ENCODE data around the gene EIPR1.

Gene EIPR1

GRCh38 chr2:3151153-3151918 is 226.3 kb downstream of the EIPR1 start:
- no peak for DNase-seq (ENCODE audit: low spot score)

- no peak for DNase-seq (ENCODE audit: low spot score)
Measured at GRCh38 chr2:3149441-3150217, 228.0 kb downstream of the EIPR1 start.

DNA sequence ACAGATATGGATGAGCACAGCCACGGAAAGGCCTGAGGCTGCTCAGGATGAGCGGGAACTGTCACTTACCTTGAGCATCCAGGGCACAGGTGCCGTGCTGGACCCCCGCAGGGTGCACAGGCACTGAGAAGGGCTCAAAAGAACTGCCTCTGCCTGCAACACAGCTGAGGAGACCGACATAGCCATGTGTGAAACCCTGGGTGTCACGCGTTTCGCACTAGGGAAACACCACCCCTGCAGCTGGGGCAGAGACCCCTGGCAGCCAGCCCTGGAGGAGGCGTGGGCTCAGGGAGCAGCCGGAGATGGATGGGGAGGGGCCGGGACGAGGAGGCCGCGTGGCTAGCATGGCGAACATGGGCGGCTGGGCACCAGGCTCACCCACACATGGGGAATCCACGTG is 228.9 kb downstream of the EIPR1 start:
- no peak for DNase-seq (ENCODE audit: low spot score)

DNA sequence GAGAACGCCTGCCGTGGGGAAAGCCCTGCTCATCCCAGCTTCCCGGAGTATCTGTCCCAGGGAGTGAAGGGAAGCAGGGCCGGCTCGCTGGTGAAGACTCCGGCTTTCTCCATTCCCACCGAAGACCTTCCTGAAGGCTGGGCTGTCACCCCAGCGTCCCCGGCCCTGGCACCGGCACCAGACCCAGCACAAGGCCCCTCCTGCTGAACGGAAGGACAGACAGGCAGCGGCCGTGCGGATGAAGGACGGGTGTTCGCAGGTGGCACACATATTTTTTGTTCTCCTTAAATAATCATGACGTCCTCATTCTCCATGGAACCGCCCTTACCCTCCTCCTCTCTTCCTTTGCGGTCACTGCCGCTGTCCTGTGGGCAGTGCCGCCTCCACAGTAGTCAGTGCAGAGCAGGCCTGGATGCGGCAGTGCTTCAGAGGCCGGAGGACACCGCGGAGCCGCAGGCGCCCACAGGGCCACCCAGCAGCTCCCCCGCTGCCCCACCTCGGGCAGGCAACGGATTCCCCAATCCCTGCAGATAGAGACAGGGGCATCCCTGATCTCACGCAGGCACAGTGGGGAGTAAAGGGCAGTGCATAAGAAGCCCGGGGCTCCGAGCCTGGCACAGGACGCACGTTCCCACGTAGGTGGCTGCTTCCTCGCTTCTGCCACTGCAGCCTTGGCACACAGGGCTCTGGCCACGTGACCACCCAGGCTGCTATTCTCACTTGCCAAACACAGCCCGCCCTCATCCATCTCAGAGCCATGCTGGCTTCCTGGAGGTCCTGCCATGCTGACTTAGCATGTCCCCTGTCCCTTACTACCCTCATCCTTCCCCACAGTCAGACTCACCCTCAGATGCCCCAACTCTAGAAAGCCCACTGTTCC is 229.7 kb downstream of the EIPR1 start:
- no peak for DNase-seq (ENCODE audit: low spot score)

- DNase-seq (ENCODE audit: low spot score): no peak
Measured at GRCh38 chr2:3146772-3147650, 230.6 kb downstream of the EIPR1 start.

DNA sequence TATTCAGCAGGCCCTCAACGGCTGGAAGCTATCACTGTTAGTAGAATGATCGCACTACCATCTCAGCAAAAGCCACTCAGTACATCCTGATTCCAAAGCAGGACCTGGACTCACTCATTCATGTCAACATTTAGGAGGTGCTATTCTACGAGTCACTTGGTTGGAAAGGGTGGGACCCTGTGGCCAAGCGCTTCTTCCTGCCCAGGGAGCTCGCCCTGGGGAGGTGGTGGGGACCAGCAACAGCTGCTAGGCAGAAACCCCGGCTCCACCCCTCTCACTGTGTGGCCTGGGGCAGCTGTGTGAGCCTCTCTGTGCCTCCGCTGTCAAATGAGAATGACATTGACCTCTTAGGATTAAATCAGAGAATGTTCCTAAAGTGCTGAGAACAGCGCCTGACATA is 231.4 kb downstream of the EIPR1 start:
- DNase-seq (ENCODE audit: low spot score): no peak

GRCh38 chr2:3145471-3146021 is 232.1 kb downstream of the EIPR1 start:
- no peak for DNase-seq (ENCODE audit: low spot score)

GRCh38 chr2:3144856-3145255 is 232.8 kb downstream of the EIPR1 start:
- no peak for DNase-seq (ENCODE audit: low spot score)

DNA sequence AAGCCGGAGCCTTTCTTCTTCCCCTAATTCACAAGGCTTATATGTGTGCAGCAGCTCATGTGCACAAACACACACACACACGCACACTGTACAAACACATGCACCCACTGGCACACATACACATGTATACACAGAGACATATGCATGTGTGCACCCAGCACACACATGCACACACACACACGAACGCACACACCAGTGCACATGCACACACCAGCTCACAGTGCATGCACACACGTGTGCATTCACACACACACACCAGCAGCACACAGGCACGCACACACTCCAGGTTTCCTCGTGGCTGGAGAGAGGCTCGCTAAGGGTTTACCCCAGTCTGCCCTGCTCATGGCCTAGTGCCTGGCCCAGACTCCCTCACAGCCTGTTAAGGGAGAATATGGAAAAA is 234.0 kb downstream of the EIPR1 start:
- no peak for DNase-seq (ENCODE audit: low spot score)

DNA sequence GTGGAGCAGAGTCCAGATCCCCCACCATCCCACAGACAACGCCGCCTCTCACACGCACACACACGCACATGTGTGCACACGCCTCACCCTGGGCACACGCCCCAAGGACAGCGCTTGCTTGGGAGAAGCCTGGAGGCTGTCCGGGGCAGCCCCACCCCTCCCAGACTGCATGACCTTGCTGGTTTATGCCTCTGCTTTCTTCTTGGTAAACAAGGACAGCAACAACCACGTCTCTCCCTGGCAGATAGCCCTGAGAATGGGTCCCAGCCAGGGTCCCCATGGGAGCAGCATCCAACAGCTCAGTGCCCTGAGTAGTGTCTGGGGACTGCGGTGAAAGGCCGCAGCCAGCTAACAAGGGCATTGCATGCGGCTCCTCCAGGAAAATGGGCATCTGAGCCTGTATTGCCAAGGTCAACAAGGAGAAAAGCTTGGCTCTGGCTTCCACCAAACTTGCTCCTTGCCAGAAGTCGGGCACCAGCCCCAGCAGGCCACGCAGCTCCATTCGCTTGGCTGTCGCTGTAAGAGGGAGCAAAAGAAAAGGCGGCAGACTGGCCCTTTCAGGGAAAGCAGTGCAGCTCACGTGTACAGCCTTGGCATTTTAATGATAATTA is 234.6 kb downstream of the EIPR1 start:
- DNase-seq (ENCODE audit: low spot score): no peak

DNA sequence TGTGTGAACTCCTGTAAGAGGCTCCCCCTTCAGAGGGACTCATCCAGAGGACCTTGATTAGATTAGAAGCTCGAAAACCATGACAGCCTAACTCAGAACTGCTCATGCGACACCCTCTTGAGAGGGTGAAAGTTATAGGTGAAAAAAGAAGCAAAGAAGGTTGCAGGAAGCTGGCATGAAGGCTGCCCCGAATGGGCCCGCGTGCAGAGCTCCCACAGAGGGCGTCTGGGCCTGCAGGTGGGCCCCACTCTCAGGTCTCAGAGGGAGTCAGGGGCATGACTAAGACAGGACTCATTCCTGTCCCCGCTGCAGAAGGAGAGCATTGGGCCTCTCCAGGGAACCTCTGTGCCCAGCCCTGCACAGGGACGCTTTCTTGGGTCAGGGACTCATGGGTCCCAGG is 235.4 kb downstream of the EIPR1 start:
- no peak for DNase-seq (ENCODE audit: low spot score)

DNA sequence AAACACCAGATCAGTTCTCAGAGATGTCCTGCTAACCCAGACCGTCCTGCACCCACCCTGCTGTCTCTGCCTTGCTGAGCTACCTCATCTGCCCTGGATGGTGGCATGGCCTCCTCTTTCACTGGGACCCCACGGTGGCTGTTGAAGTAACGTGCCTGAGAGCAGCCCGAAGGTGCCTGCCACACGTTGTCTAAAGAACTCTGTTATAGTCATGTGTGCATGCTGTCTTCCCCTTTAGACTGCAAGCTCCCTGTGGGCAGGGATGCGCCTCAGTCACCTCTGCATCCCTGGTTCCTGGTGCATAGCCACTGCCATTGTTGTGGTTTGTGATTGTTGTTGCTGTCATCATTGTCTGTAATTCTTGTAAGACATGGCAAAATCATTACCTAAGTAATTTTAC is 235.9 kb downstream of the EIPR1 start:
- DNase-seq (ENCODE audit: low spot score): no peak

GRCh38 chr2:3139906-3140305 is 237.7 kb downstream of the EIPR1 start:
- DNase-seq (ENCODE audit: low spot score): no peak

All from SK-N-DZ (cell line).